Fibroblast of skin of scalp (primary cell): ENCODE data around the gene TMEM165. TPM values are rescaled to one million over a fixed set of nuclear protein-coding genes. Genes with fewer than 3 reads are reported as not detected.
"Not testable (repeated sequence)": the region's sequence is repeated elsewhere in the genome, so short reads cannot be mapped to it uniquely, and the experiment has no call there.

Experiments used
- DNase-seq: peaks from one replicate; pipeline ENCODE4 v3.0.0-alpha.2; 2013
- polyA plus RNA-seq, 2 experiments: library from polyadenylated mRNA; unstranded; fragments of 120-200 nt; gene quantifications; one replicate each; pipeline ENCODE4 v1.2.1, GENCODE V29; 2013; ENCODE audit not compliant: insufficient read length in 2 of 2

TMEM165 gene, protein sequence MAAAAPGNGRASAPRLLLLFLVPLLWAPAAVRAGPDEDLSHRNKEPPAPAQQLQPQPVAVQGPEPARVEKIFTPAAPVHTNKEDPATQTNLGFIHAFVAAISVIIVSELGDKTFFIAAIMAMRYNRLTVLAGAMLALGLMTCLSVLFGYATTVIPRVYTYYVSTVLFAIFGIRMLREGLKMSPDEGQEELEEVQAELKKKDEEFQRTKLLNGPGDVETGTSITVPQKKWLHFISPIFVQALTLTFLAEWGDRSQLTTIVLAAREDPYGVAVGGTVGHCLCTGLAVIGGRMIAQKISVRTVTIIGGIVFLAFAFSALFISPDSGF
- 112 TPM for polyA plus RNA-seq (2013, experiment 1 of 2; ENCODE audit: insufficient read length)
- polyA plus RNA-seq (2013, experiment 2 of 2; ENCODE audit: insufficient read length) = 116 TPM

DNA sequence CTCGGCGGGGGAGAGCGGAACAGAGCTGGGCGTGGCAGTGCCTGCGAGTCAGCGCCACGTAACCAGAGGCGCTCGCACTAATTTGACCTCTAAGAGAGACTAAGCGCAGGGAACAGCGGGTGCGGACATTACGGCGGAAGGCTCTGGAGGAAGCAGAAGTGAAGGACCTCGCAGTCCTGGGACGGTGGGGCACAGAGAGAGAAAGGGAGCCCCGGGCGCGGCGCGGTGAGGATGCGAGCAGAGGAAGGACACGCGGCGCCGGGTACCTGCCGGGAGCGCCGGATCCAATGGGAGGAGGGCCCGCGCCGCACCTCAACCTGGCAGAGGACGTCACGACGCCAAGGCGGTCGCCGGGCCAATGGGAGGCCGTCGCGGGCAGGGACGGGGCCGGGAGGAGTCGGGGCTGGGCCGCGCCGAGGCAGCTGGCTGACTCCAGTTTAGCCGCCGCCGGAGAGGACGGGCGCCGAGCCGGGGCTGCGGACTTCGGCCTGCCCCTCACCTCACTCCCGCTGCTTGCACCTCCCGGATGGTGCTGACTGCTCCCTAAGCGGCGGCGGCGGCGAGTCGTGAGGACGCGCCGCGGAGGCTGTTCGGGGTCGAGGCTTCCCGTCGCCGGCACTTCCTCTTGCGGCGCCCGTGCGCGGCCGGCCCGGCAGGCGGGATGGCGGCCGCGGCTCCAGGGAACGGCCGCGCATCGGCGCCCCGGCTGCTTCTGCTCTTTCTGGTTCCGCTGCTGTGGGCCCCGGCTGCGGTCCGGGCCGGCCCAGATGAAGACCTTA is at the start of gene TMEM165:
TMEM165 (plus strand) TSS at position 429 of the 779 bp plus-strand sequence; CDS start at position 662, 233 bp downstream.
- DNase-seq = peak; percentile 88

DNA sequence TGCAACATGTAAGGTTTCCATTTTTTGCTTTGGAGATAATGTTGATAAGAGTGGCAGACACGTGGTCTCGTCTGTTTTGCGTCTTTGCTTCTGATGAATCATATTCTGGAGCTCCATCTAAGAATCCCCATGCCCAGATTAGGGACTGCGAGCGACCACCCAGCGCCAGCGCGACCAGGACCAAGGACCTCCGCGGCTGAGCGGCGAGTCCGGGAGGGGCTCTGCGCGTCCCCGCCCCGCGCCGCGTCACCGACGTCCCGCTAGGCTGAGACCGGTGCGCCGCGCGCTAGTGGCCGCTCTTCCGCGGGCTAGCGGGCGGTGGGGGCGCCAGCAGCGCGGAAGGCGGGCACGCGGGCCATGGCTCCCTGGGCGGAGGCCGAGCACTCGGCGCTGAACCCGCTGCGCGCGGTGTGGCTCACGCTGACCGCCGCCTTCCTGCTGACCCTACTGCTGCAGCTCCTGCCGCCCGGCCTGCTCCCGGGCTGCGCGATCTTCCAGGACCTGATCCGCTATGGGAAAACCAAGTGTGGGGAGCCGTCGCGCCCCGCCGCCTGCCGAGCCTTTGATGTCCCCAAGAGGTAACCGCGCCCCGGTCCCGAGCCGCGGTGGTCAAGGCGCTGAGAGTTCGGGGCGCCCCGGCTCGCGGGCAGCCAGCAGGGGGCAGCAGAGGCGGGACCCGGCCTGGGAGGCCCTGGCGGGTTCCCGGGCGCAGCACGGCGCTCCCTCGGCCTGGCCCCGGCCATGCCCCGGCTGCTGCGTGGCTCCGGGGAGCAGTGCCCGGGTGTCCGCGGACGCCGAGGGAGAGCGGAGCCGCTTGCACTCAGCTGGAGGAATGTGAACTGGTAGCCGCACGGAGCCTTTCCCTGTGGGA is 49.5 kb upstream of the TMEM165 start, which contains the start of gene SRD5A3:
SRD5A3 (plus strand) TSS at position 263 of the 871 bp plus-strand sequence; CDS start at position 358, 95 bp downstream.
- peak; percentile 81 for DNase-seq

DNA sequence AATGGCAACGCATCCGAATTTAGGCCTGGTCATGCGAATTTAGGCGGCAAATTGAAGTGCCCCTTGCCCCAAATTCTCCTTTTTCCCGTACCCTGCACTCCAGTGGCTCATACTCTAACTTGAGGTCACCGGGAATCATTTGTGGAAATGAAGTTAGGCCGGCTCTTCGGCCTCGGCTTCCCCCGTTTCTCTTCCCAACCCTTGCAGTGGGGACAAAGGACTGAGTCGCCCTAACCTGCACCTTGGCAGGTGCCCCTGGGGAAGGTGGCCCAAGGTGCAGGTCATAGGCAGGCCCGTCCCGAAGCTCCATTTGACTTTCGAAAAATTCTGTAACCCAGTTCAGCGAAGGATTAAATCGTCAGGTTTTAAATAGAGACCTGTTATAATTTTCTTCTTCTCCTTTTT is 48.9 kb upstream of the TMEM165 start:
- DNase-seq = no peak

DNA sequence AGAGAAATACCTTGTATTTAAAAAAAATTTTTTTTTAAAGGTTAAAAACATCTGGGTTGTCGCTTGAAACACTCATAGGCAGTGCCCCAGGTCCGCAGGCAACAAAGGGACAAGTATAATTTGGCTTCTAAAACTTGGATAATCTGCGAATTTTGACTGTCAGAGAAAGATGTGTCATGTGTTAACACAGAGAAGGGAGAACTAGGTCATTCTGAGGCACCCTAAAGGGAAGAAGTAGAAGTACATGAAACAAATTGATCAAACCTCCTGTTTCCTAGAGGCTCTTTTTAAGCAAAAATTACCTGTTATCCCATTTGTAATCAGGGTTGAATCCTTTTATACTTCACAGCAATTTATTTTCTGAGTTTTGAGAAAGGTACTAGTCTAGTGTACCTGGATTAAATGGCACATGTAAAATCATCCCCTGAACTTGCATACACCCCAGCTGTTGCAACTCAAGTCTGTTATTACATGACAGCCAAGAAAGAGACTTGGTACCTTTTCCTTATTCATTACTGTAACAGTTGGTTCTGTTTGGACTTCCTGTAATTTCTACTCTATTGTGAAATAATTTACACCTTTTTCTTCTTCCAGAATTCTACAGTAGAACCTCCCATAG is 48.0 kb upstream of the TMEM165 start:
- DNase-seq = peak; percentile 16

DNA sequence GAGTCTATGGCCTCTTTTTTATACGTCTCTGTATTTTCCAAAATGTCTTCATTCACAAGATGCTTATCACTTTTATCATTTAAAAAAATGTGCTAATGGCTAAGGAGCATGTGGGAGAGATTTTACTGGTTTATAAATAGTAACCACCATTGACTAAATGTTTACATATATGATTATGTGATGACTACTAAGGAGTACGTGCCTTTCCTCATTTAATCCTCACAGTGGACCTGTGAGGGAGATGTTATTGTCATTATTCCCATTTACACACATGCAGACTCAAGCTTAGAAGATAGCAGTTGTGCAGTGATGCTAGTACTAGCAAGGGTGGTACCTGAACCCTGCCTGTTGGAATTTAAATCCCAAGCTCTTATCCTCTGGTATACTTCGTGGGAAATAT is 47.3 kb upstream of the TMEM165 start:
- DNase-seq = peak; percentile 48

DNA sequence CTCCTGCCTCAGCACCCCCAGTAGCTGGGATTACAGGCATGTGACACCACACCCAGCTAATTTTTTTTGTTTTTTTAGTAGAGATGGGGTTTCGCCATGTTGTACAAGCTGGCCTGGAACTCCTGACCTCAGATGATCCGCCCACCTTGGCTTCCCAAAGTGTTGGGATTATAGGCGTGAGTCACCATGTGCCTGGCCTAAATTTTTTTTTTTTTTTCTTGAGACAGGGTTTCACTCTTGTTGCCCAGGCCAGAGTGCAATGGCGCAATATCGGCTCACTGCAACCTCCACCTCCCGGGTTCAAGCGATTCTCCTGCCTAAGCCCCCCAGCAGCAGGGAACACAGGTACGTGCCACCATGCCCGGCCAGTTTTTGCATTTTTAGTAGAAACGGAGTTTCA is 44.9 kb upstream of the TMEM165 start:
- DNase-seq = not testable (repeated sequence)

DNA sequence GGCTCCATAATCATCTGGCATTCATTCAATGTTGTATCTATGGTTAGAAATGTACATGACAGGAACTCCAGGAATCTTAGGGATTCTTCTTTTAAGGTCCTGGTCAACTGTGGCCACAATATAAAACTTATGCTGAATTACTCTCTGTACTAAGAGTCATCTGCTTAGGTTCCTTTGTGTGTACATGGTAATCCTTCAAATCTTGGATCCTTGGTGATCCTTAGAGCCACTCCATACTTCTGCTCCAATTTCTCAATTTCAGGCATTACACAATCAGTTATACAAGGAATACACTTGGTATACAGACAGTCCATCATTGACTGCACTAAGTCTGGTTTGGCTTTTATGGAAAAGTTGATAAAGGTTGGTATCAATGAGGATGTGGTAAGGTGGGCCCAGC is 43.9 kb upstream of the TMEM165 start:
- DNase-seq = no peak

DNA sequence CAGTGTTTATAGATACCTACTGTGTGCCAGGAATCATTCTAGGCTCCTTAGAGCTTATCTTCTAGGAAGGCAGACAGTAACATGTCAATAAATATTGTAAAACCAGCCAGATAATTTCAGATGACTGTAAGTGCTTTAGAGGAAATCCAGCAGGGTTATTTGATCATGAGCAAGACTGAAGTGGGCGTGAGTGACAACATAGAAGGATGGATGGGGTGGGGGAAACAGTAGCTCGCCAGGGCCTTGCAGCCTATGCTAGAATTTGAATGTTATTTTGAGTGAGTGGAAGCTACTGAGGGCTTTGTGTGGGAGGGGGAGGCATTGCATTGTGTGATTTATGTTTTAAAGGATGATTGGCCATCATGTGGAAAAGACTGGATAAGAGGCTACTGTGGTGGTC is 43.0 kb upstream of the TMEM165 start:
- DNase-seq = no peak

DNA sequence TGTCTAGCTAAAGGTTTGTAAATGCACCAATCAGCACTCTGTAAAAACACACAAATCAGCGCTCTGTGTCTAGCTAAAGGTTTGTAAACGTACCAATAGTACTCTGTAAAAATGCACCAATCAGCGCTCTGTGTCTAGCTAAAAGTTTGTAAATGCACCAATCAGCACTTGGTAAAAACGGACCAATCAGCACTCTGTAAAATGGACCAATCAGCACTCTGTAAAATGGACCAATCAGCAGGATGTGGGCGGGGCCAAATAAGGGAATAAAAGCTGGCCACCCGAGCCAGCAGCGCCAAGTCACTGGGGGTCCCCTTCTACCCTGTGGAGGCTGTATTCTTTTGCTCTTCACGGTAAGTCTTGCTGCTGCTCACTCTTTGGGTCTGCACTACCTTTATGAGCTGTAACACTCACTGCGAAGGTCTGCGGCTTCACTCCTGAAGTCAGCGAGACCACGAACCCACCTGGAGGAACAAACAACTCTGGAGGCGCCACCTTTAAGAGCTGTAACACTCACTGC is 42.5 kb upstream of the TMEM165 start:
- DNase-seq = not testable (repeated sequence)

DNA sequence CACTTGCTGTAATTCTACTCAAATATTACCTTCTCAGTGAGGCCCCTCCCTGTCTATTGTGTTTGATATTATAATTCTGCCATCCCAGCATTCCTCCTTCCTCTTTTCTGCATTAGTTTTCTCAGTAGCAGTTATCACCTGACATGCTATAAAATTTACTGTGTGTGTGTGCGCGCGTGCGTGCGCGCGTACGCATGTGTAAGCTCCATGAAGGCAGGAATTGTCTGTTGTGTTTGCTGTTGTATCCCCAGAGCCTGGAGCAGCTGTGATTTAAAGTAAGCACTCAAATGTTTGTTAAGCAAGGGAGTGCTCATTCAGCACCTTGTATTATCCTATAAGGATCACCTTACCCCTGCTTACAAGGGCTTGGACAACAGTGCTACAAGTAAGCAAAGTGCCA is 41.1 kb upstream of the TMEM165 start:
- no peak for DNase-seq

DNA sequence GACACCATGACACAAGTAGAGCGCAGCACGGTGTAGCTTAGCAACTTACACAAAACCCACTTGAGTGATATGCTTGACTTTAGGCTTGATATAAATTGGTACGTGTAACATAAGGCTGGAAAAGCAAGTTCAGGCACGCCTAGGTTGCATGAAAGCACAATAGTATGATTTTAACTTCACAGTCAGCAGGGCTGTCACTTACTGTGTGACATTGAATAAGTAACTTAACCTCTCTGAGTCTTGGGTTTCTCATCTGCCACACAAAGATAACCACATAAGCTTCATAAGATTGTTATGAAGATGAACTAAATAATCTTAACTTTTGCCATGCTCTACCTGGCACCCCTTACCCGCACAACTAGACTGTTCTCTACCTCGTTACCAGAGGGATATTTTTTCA is 40.2 kb upstream of the TMEM165 start:
- no peak for DNase-seq

DNA sequence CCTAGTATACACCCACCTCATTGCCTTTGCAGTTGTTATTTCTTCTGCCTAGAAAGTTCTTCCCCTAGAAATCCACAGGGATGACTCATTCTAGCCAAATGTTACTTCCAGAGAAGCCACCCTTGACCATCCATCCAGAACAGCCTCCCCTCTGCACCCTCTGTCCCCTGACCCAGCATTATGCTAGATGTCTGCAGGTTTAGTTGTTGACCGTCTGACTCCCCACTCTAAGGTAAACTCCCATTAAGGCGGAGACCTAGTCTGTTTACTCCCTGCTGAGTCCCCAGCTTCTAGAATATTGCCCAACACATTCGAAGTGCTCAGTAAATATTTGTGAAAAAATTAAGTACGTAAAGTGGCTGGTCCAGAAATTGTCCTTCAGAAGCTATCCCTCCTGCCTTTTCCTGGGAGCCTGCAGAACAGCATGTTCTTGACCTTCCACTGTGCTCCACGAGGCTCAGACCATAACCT is 38.7 kb upstream of the TMEM165 start:
- DNase-seq = peak; percentile 29

DNA sequence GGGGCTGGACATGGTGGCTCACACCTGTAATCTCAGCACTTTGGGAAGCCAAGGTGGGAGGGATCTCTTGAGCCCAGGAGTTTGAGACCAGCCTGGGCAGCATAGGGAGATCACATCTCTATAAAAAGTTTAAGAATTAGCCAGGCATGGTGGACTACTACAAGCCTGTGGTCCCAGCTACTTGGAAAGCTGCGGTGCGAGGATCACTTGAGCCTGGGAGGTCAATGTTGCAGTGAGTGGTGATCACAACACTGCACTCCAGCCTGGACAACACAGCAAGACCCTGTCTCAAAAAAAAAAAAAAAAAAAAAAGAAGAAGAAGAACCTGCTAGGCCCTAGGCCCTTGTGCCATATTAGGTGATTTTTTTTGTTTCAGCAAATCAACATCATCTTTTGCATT is 37.5 kb upstream of the TMEM165 start:
- DNase-seq = no peak

DNA sequence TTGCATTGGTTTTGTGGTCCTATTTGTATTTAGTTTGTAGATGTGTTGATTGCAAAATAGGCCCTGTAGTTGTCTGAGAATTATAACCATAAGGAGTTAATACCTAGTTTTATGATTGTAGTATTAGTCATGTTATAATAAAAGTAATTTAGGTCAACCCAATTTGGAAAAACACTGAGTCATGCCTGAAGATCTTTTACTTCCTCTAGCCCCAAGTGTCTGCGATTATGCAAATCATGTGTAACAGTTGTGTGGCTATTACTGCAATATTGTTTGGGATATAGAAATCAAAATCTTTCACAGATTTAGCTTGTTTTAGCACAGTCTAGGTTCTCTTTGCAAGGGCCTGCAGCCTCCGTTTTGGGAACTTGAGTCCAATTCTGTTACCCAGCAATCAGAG is 37.1 kb upstream of the TMEM165 start:
- DNase-seq = peak; percentile 84

DNA sequence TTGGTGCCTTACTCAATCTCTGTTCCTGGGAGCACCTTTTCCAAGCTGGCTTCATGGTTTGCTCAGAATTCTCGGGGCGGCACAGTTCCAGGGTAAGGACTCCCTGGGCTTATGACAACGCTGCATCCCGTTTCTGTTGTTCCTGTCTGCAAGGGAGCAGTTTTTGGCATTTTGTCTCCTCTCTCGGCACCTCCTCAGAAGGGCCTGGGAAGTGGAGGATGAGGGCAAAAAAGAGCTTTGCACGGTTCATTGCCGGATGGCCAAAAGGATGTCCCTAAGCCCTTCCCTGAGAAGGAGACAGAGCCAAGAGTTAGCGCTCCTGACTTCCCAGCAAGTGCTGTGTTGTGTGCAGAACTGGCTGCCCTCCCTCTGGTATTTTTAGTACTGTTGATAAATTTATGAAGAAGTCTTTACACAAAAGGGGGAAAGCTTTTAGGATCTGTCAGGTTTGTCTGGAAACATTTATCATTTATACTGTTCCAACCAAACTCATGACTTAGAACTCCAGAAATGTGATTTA is 36.3 kb upstream of the TMEM165 start:
- no peak for DNase-seq

DNA sequence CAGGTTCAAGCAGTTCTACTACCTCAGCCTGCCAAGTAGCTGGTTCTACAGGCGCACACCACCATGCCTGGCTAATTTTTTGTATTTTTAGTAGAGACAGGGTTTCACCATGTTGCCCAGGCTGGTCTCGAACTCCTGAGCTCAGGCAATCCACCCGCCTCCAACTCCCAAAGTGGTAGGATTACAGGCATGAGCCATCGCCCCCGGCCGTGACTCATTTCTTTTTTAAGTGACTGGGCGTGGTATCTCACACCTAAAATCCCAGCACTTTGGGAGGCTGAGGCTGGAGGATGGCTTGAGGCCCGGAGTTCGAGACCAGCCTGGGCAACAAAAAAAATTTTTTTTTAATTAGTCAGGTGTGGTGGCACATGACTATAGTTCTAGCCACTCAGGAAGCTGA is 32.8 kb upstream of the TMEM165 start:
- not testable (repeated sequence) for DNase-seq

DNA sequence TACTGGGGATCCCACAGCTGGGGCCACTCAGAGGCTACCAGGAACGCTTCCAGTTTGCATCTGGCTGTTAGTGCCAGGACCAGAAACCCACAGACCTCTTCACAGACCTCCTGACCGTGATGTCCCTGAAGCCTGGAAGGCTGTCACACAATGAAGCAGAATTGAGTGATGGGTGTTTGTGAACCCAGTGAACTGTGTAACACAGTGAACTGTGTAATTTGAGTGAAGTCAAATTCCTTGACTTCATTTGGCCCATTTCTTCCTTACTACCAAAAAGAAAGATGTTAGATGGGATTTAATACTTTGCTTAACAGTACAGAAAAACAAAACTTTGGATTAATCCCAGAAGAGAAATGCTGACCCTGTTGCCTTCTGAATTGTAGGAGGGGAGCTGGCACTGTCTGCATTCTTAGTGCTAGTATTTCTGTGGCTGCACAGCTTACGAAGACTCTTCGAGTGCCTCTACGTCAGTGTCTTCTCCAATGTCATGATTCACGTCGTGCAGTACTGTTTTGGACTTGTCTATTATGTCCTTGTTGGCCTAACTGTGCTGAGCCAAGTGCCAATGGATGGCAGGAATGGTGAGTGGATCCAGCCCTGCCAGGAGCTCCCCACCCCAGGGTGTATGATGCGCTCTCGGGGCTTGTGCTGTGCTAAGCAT is 31.9 kb upstream of the TMEM165 start:
- no peak for DNase-seq

DNA sequence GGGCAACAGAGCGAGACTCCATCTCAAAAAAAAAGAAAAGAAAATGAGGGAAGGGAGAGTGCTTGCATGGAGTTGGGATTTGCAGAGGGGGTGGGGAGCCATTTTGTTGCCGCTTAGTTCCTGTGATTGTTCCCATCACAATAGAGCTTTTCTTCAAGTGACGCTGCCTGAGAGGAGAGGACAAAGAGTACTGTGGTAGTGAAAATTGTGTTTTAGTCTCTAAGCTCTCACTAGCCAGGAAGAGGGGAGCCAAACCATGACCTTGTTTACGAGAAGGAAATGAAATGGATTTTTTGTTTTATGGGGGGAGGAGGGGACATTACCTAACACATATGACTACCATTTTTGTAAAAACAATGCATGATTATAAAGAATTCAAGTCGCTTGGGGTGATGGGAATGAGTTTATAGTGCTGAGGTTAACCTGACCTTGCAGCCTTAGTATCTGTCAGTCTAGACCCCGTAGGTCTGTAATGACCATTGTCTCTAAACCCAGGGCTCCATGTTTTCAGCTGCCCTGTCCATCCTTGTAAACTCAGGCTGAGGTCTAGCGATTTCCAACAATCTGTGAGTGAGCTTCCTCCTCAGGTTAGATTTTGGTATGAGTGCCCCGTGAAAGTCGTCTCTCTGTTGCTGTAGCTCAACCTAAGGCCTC is 30.9 kb upstream of the TMEM165 start:
- DNase-seq = no peak

DNA sequence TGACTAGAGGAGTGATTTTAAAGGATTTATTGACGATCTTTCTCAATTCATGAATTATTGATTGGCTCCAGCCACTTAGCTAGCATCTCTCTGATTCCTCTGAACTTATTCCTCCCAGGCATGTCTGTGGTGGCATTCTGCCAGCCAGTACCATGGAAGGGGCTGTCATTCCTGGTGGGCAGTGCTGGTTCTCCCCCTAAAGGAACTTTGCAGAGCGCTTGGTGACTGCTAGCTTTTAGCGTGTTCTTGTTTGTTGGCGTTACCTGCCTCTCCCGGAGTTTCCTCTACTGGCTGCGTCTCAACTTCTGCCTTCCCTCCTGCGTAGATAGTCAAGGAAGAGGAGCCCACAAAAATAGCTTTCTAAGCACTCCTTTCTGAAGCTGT is 30.4 kb upstream of the TMEM165 start:
- no peak for DNase-seq

DNA sequence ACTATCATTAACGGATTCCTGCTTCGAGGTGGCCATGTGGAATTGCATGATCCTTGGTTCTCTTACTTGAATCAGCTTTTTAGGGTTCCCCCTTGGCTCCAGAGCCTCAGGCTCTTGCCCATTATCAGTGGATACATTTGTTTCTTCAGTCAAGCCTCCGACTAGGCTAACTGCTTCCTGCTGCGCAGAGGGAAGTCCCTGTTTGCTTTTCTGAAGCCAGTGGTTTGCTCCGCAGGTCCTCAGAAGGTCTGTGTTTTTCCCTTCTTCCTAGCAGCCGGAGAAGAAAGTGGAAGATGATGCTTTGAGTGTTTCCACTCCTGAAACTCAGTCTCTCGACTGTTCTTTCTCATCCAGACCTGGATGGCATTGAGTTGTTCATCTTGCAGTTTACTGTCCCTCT is 29.1 kb upstream of the TMEM165 start:
- no peak for DNase-seq
